HEK293T (cell line): ENCODE data around the gene FRMD4B.
A peak's percentile ranks its signal among the peaks of the same experiment; 100 is the strongest.

Experiments used
- CTCF ChIA-PET: fragments of 350-600 bp; formaldehyde crosslinking; extraction: SDS; loops from one replicate; lab custom pipeline; 2021; ENCODE audit warnings: antibody characterized with exemption, inconsistent platforms; lab: Yijun Ruan, JAX
- POLR2A ChIA-PET: fragments of 350-600 bp; formaldehyde crosslinking; extraction: SDS; loops from one replicate; lab custom pipeline; 2020; ENCODE audit warnings: antibody characterized with exemption, inconsistent platforms; lab: Yijun Ruan, JAX
- DNase-seq: peaks from one replicate; pipeline ENCODE4 v3.0.0; 2012; ENCODE audit warnings: mixed read lengths; ENCODE audit errors: extremely low spot score
- ARNT ChIP-seq: fragments of 450-650 bp; IDR thresholded peaks from 2 replicates; pipeline ENCODE4 v1.6.1; 2017; ENCODE audit warnings: mild to moderate bottlenecking
- BHLHE40 ChIP-seq: fragments of 450-650 bp; IDR thresholded peaks from 2 replicates; pipeline ENCODE4 v1.6.1; 2016; ENCODE audit warnings: mild to moderate bottlenecking, moderate library complexity, borderline replicate concordance
- CTBP1 ChIP-seq: fragments of 450-650 bp; IDR thresholded peaks from 2 replicates; pipeline ENCODE4 v1.6.1; 2016; ENCODE audit warnings: borderline replicate concordance
- ELF4 ChIP-seq: fragments of 450-650 bp; IDR thresholded peaks from 2 replicates; pipeline ENCODE4 v1.6.1; 2017; ENCODE audit warnings: antibody characterized with exemption
- FOXA1 ChIP-seq: fragments of 450-650 bp; IDR thresholded peaks from 2 replicates; pipeline ENCODE4 v1.6.1; 2016; ENCODE audit warnings: mild to moderate bottlenecking
- FOXK2 ChIP-seq: fragments of 450-650 bp; IDR thresholded peaks from 2 replicates; pipeline ENCODE4 v1.6.1; 2016; ENCODE audit warnings: mild to moderate bottlenecking
- FOXM1 ChIP-seq: fragments of 450-650 bp; IDR thresholded peaks from 2 replicates; pipeline ENCODE4 v1.6.1; 2017; ENCODE audit warnings: mild to moderate bottlenecking, borderline replicate concordance
- L3MBTL2 ChIP-seq: fragments of 450-650 bp; conservative IDR thresholded peaks from 2 replicates; pipeline ENCODE4 v1.6.1; 2016; ENCODE audit warnings: mild to moderate bottlenecking
- LEF1 ChIP-seq: fragments of 450-650 bp; IDR thresholded peaks from 2 replicates; pipeline ENCODE4 v1.6.1; 2017; ENCODE audit warnings: mild to moderate bottlenecking, borderline replicate concordance
- NFRKB ChIP-seq: fragments of 450-650 bp; IDR thresholded peaks from 2 replicates; pipeline ENCODE4 v1.6.1; 2016; ENCODE audit warnings: mild to moderate bottlenecking, moderate library complexity
- PKNOX1 ChIP-seq: fragments of 450-650 bp; IDR thresholded peaks from 2 replicates; pipeline ENCODE4 v1.6.1; 2016
- SP1 ChIP-seq: fragments of 450-650 bp; IDR thresholded peaks from 2 replicates; pipeline ENCODE4 v1.6.1; 2017
- SUZ12 ChIP-seq: fragments of 450-650 bp; IDR thresholded peaks from 2 replicates; pipeline ENCODE4 v1.6.1; 2016; ENCODE audit warnings: mild to moderate bottlenecking
- TARDBP ChIP-seq: fragments of 450-650 bp; IDR thresholded peaks from 2 replicates; pipeline ENCODE4 v1.6.1; 2016
- ZNF384 ChIP-seq: fragments of 450-650 bp; IDR thresholded peaks from 2 replicates; pipeline ENCODE4 v1.6.1; 2016

Gene FRMD4B

GRCh38 chr3:69160525-69160924 is 225.4 kb downstream of the FRMD4B start:
- CTCF ChIA-PET = interaction anchor here (0.9 to 5.0 kb wide), 5 partner anchors 11 to 280 kb away, joined by 4 to 39 read pairs (median 6); no protein-coding TSS in a partner anchor
- no peak for TF ChIP-seq FOXA1
- no peak for TF ChIP-seq PKNOX1
- TF ChIP-seq ZNF384 = no peak
- TF ChIP-seq BHLHE40 = no peak
- TF ChIP-seq L3MBTL2 = no peak
- TF ChIP-seq FOXK2 = no peak
- TF ChIP-seq ARNT = no peak
- TF ChIP-seq TARDBP = no peak
- TF ChIP-seq ELF4 = no peak
- TF ChIP-seq NFRKB = no peak
- TF ChIP-seq LEF1 = no peak
- no peak for TF ChIP-seq SP1
- no peak for TF ChIP-seq CTBP1
- no peak for TF ChIP-seq SUZ12
- no peak for DNase-seq
- POLR2A ChIA-PET = no interaction called here

- DNase-seq = no peak
- CTCF ChIA-PET = interaction anchor here (0.9 to 5.0 kb wide), 4 partner anchors 10 to 280 kb away, joined by 3 to 39 read pairs (median 5); no protein-coding TSS in a partner anchor
- TF ChIP-seq PKNOX1 = no peak
- TF ChIP-seq TARDBP = no peak
- no peak for TF ChIP-seq SUZ12
- POLR2A ChIA-PET = no interaction called here
Measured at GRCh38 chr3:69160107-69160506, 225.8 kb downstream of the FRMD4B start.

GRCh38 chr3:69149586-69149985 is 236.3 kb downstream of the FRMD4B start:
- POLR2A ChIA-PET = no interaction called here
- CTCF ChIA-PET = interaction anchor here (0.6 to 1.7 kb wide), 2 partner anchors 9 to 11 kb away, joined by 3 to 6 read pairs; no protein-coding TSS in a partner anchor
- DNase-seq = no peak

GRCh38 chr3:69145688-69146087 is 240.2 kb downstream of the FRMD4B start:
- DNase-seq = no peak
- no peak for TF ChIP-seq PKNOX1
- no peak for TF ChIP-seq FOXM1
- no peak for TF ChIP-seq FOXA1
- TF ChIP-seq BHLHE40 = no peak
- no peak for TF ChIP-seq ARNT
- no peak for TF ChIP-seq SP1
- no peak for TF ChIP-seq SUZ12
- no peak for TF ChIP-seq ZNF384
- TF ChIP-seq TARDBP = no peak
- TF ChIP-seq LEF1 = no peak
- no peak for TF ChIP-seq L3MBTL2
- no peak for TF ChIP-seq ELF4
- POLR2A ChIA-PET = no interaction called here
- CTCF ChIA-PET = interaction anchor here (0.6 kb wide), 1 partner anchor 155 kb away, joined by 3 read pairs; no protein-coding TSS in a partner anchor

More at GRCh38 chr3:69149586-69149985, 236.3 kb downstream of the FRMD4B start:
- TF ChIP-seq ZNF384 = no peak
- no peak for TF ChIP-seq FOXK2
- TF ChIP-seq PKNOX1 = no peak

- no peak for TF ChIP-seq ELF4
- no peak for TF ChIP-seq FOXM1
- no peak for TF ChIP-seq NFRKB
- no peak for TF ChIP-seq ZNF384
- no peak for TF ChIP-seq BHLHE40
- no peak for TF ChIP-seq CTBP1
- CTCF ChIA-PET = interaction anchor here (0.6 kb wide), 1 partner anchor 156 kb away, joined by 3 read pairs; no protein-coding TSS in a partner anchor
- DNase-seq = no peak
- POLR2A ChIA-PET = no interaction called here
Measured at GRCh38 chr3:69144631-69145245, 241.2 kb downstream of the FRMD4B start.

- POLR2A ChIA-PET = no interaction called here
- CTCF ChIA-PET = no interaction called here
- TF ChIP-seq PKNOX1 (peak; percentile 87), CTBP1 (0 out of 2 replicates have a peak, but pooled peaks have one; percentile 28), TARDBP (no peak)
- peak; percentile 56 for DNase-seq
Measured at GRCh38 chr3:69143612-69144011, 242.3 kb downstream of the FRMD4B start.
